ENCODE results near the gene TLE4.

DNA sequence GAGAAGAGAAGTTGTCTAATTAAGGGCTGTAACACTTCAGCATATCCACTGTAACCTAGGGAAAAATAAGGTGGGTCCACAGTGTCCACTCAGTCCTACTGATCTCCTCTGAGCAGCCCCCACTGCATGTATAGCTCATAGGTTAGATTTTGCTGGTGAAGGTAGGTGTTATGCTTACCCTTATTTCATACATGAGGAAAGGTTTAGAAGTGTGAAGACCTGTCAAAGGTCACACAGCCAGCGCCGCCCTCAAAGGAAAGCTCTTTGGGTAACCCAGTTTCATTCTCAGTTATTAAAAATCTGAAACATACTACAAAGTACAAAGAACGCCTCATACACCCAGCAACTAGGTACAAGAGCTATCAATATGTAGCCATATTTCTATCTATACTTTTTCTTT lies 87.2 kb downstream of the TLE4 start:
- TF ChIP-seq CTCF (IDR thresholded peaks at IDR 0.05; ENCODE audit: insufficient read depth, low read depth, low read length) = no peak
- no peak for TF ChIP-seq EZH2 (IDR thresholded peaks at IDR 0.05; ENCODE audit: insufficient read depth, low read length)
